Transverse colon (tissue), 4 donors: ENCODE data around the gene KRT80. TPM values are rescaled to one million over a fixed set of nuclear protein-coding genes. Genes with fewer than 3 reads are reported as not detected.

ENCODE experiments used
- DNase-seq: peaks from one replicate; pipeline ENCODE4 v3.0.0-alpha.2; 2019
- H3K27ac ChIP-seq, 4 donors: fragments of 200-600 bp; sonication (generic); 2 replicates each; pipeline ENCODE4 v1.5.1; 2016 to 2018; ENCODE audit warnings: inconsistent platforms in 4 of 4
- H3K27me3 ChIP-seq: fragments of 200-600 bp; sonication (generic); 2 replicates; pipeline ENCODE4 v1.5.1; 2017; ENCODE audit warnings: inconsistent platforms
- H3K36me3 ChIP-seq, 4 donors: fragments of 200-600 bp; sonication (generic); 2 replicates each; pipeline ENCODE4 v1.5.1; 2017 to 2019; ENCODE audit warnings: inconsistent platforms in 4 of 4
- H3K4me1 ChIP-seq, 4 donors: fragments of 200-600 bp; sonication (generic); 2 replicates each; pipeline ENCODE4 v1.5.1; 2017 to 2020; ENCODE audit warnings: inconsistent platforms in 4 of 4
- H3K4me3 ChIP-seq, 4 donors: fragments of 200-600 bp; sonication (generic); 1 replicate in 1 of 4; 2 replicates in 3 of 4; pipeline versions ENCODE4 v1.5.1 to v1.6.1; 2017 to 2019; ENCODE audit warnings: inconsistent platforms in 4 of 4
- H3K9me3 ChIP-seq, 2 donors: fragments of 200-600 bp; sonication (generic); 2 replicates each; pipeline ENCODE4 v1.5.1; 2017 to 2019; ENCODE audit warnings: inconsistent platforms in 2 of 2
- CTCF ChIP-seq, 5 experiments: fragments of 200-600 bp in 3 of 5; fragments of 450-650 bp in 2 of 5; sonication (generic) in 3 of 5; IDR thresholded peaks; 1 replicate in 2 of 5; 2 replicates in 3 of 5; pipeline ENCODE4 v1.5.1; 2016 to 2017; ENCODE audit warnings: antibody characterized with exemption in 5 of 5, inconsistent platforms in 3 of 5, mild to moderate bottlenecking in 2 of 5, moderate library complexity in 1 of 5
- EP300 ChIP-seq: sonication (generic); formaldehyde crosslinking; IDR thresholded peaks from one replicate; pipeline ENCODE4 v1.6.1; 2017; ENCODE audit warnings: antibody characterized with exemption, low read depth
- POLR2A ChIP-seq: fragments of 450-650 bp; IDR thresholded peaks from one replicate; pipeline ENCODE4 v1.6.1; 2016; ENCODE audit warnings: antibody characterized with exemption, mild to moderate bottlenecking, moderate library complexity
- POLR2AphosphoS5 ChIP-seq, 3 donors: sonication (generic); formaldehyde crosslinking; IDR thresholded peaks; one replicate each; pipeline ENCODE4 v1.6.1; 2016; ENCODE audit warnings: antibody characterized with exemption in 3 of 3
- WGBS, 2 donors: methylation state at CpG; one replicate each; pipeline ENCODE4 v1.1.5; 2018; ENCODE audit warnings: low coverage in 1 of 2; 5-methylcytosine and 5-hydroxymethylcytosine counted together
- in situ Hi-C, 4 donors: fragments of 200-750 bp; cut with MboI; loops; one replicate each; pipeline versions ENCODE4 v1.15.0 to v1.15.1; 2017; ENCODE audit warnings: low sequenced_read_pairs in 3 of 4, low pct_ligation_motif_present in 1 of 4, low pct_unique_long_range_greater_than_20kb in 1 of 4
- intact Hi-C: fragments of 100-400 bp; cut with DNase I; formaldehyde crosslinking; loops from one replicate; pipeline ENCODE4 v1.15.1; 2023; ENCODE audit warnings: low total_unique reads
- total RNA-seq, 4 donors: library from RNA; depleted of rRNA; stranded (reverse); fragments of >200 nt; gene quantifications; one replicate each; pipeline ENCODE4 v1.1.0, GENCODE V29; 2016

The KRT80 gene
- total RNA-seq, 4 donors from 2014 or later = 0.14 TPM; not detected in 3

GRCh38 chr12:52207895-52208294, 16.1 kb upstream of the KRT80 start:
- Histone ChIP-seq H3K4me3 (no peak overlapping the region), H3K4me1 (peaks cover 0 to 6% (median 2%) of the 10 kb centered on the region in 4 donors), H3K36me3 (no peaks in the 10 kb centered on the region), H3K9me3 (no peaks in the 10 kb centered on the region), H3K27me3 (no peaks in the 10 kb centered on the region), H3K27ac (no peak overlapping the region)
- 25% methylated on average over 10 of the region's 10 CpGs; no CpG with 5 or more reads in 1 of the 2 donors for WGBS, 2 donors
- TF ChIP-seq CTCF (IDR thresholded peaks at IDR 0.05) (no peak), POLR2A (no peak), POLR2AphosphoS5 (IDR thresholded peaks at IDR 0.05) (no peak), EP300 (no peak)
- DNase-seq = no peak
- intact Hi-C loops = no loop called here
- in situ Hi-C loops = no loop called here

GRCh38 chr12:52207106-52207505, 15.3 kb upstream of the KRT80 start:
- Histone ChIP-seq H3K36me3 (no peaks in the 10 kb centered on the region), H3K4me3 (no peak overlapping the region), H3K4me1 (peaks cover 0 to 6% (median 2%) of the 10 kb centered on the region in 4 donors), H3K27me3 (no peaks in the 10 kb centered on the region), H3K9me3 (no peaks in the 10 kb centered on the region), H3K27ac (no peak overlapping the region)
- no peak for TF ChIP-seq POLR2AphosphoS5 (IDR thresholded peaks at IDR 0.05)
- TF ChIP-seq POLR2A = no peak
- no peak for TF ChIP-seq CTCF (IDR thresholded peaks at IDR 0.05)
- no peak for TF ChIP-seq EP300
- in situ Hi-C loops (no loop called here), intact Hi-C loops (no loop called here)
- DNase-seq = no peak
- WGBS, 2 donors = 84 to 100% methylated on average over 2 of the region's 2 CpGs

GRCh38 chr12:52206304-52207040, 14.7 kb upstream of the KRT80 start:
- intact Hi-C loops = no loop called here
- H3K4me1 ChIP-seq = peaks cover 0 to 6% (median 2%) of the 10 kb centered on the region in 4 donors
- TF ChIP-seq POLR2AphosphoS5 (IDR thresholded peaks at IDR 0.05) (no peak), EP300 (no peak), POLR2A (no peak), CTCF (IDR thresholded peaks at IDR 0.05) (no peak)
- 81% methylated on average over 9 of the region's 9 CpGs; no CpG with 5 or more reads in 1 of the 2 donors for WGBS, 2 donors
- no peak for DNase-seq
- H3K36me3 ChIP-seq = no peaks in the 10 kb centered on the region
- no peaks in the 10 kb centered on the region for H3K27me3 ChIP-seq
- in situ Hi-C loops = no loop called here
- no peak overlapping the region for H3K4me3 ChIP-seq
- no peaks in the 10 kb centered on the region for H3K9me3 ChIP-seq
- H3K27ac ChIP-seq = no peak overlapping the region

- intact Hi-C loops = no loop called here
- Histone ChIP-seq H3K36me3 (no peaks in the 10 kb centered on the region), H3K27me3 (no peaks in the 10 kb centered on the region), H3K27ac (no peak overlapping the region), H3K4me3 (no peak overlapping the region), H3K9me3 (no peaks in the 10 kb centered on the region), H3K4me1 (peaks cover 0 to 6% (median 2%) of the 10 kb centered on the region in 4 donors)
- in situ Hi-C loops = no loop called here
- DNase-seq = no peak
- WGBS, 2 donors = 74 to 85% methylated on average over 4 of the region's 4 CpGs
- TF ChIP-seq POLR2A = no peak
- TF ChIP-seq CTCF (IDR thresholded peaks at IDR 0.05) = no peak
- TF ChIP-seq POLR2AphosphoS5 (IDR thresholded peaks at IDR 0.05) = no peak
- no peak for TF ChIP-seq EP300
Observed at GRCh38 chr12:52205612-52206303, 13.9 kb upstream of the KRT80 start.
